ENCODE measurements around the gene PKP4. TPM values are rescaled to one million over a fixed set of nuclear protein-coding genes. Genes with fewer than 3 reads are reported as not detected.

Gene PKP4
- total RNA-seq, 2 experiments from 2014 or later, result 33.7 to 38.7 TPM

DNA sequence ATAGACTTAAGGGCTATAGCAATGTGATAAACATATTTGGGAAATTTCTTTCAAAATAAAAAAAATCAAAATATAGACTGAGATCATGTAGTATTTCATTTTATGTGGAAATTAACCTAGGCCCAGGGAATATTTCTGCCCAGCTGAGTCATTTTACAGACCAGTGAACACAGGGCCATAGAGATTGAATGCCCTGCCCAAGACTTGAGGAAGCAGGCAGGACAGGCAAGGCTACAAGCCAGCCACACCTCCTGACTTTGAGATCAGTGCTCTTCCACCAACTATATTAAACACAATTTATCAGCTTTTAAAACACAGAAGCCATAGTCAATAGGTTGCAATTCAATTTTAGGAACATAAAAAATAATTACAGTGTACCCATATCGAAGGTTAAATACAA lies 13.1 kb upstream of the PKP4 start:
- Mint-ChIP-seq H3K9me3 (peaks cover 3% of the 10 kb centered on the region), H3K27ac (no peak overlapping the region)
- POLR2A ChIA-PET, result no interaction called here

DNA sequence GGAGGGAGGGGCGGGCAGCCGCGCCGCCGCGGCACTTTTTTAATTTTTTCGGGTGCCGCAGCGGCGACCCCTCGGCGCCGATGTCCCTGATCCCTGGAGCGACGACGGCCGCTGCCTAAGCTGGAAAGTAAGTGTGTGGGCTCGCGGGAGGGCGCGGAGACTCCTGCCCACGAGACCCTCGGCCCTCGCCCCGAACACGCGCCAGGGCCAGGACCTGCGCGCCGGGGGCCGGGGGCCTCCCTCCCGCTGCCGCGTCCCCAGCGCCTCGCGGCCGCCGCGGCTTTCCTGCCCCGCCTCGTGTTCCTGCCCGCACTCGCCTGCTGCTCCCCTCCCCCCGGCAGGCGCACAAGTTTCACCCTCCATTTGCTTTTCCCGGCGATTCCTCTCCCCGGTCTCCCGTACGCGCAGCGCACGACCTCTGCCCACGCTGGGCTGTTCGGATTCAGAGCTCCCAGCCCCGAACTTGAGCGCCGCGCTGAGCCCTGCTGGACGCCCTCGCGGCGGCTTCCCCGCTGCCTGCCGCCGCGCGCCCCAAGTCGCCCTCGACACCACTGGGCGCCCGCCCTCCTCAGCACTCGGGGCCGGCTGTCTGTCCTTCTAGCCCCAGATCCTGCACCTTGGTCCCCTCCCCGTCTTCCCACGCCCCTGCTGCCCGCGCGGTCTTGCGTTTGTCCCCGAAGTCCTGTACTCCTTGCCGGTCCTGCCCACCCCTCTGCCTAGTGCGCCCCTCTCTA lies 507 bp downstream of the PKP4 start:
- H3K36me3 Mint-ChIP-seq (ENCODE audit: low read depth), result peaks cover 8% of the 10 kb centered on the region
- H3K9me3 Mint-ChIP-seq, result no peaks in the 10 kb centered on the region
- intact Hi-C loops (cut with micrococcal nuclease), result loop anchor here (5.0 kb wide), 1 partner anchor 270 kb away; no protein-coding TSS in a partner anchor
- ATAC-seq, result peak; percentile 35
- DNase-seq, result peak; percentile 57
- H3K27me3 Mint-ChIP-seq, result peaks cover 10% of the 10 kb centered on the region
- H3K4me3 Mint-ChIP-seq, result peak overlapping the region; percentile 94
- TF ChIP-seq, protein P1, sequence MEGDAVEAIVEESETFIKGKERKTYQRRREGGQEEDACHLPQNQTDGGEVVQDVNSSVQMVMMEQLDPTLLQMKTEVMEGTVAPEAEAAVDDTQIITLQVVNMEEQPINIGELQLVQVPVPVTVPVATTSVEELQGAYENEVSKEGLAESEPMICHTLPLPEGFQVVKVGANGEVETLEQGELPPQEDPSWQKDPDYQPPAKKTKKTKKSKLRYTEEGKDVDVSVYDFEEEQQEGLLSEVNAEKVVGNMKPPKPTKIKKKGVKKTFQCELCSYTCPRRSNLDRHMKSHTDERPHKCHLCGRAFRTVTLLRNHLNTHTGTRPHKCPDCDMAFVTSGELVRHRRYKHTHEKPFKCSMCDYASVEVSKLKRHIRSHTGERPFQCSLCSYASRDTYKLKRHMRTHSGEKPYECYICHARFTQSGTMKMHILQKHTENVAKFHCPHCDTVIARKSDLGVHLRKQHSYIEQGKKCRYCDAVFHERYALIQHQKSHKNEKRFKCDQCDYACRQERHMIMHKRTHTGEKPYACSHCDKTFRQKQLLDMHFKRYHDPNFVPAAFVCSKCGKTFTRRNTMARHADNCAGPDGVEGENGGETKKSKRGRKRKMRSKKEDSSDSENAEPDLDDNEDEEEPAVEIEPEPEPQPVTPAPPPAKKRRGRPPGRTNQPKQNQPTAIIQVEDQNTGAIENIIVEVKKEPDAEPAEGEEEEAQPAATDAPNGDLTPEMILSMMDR (IDR thresholded peaks at IDR 0.05), result no peak
- peak overlapping the region; percentile 87 for H3K27ac Mint-ChIP-seq
- ChIA-PET CTCF (interaction anchor here (1.0 to 1.1 kb wide), 2 partner anchors 8 to 10 kb away, joined by 3 read pairs; no protein-coding TSS in a partner anchor), POLR2A (interaction anchor here (0.6 kb wide), 2 partner anchors 555 to 1281 kb away, joined by 3 read pairs; no protein-coding TSS in a partner anchor)
- H3K4me1 Mint-ChIP-seq (ENCODE audit: low read depth), result peaks cover 25% of the 10 kb centered on the region

More for the DNA sequence above, 13.1 kb upstream of the PKP4 start:
- CTCF ChIA-PET, result no interaction called here
- no peaks in the 10 kb centered on the region for H3K4me1 Mint-ChIP-seq (ENCODE audit: low read depth)
- ATAC-seq (no peak), DNase-seq (no peak)
- H3K36me3 Mint-ChIP-seq (ENCODE audit: low read depth), result no peaks in the 10 kb centered on the region
- H3K27me3 Mint-ChIP-seq, result peaks cover 2% of the 10 kb centered on the region
- intact Hi-C loops (cut with micrococcal nuclease), result no loop called here
- no peak overlapping the region for H3K4me3 Mint-ChIP-seq
- TF ChIP-seq, protein P1 (IDR thresholded peaks at IDR 0.05), result no peak

DNA sequence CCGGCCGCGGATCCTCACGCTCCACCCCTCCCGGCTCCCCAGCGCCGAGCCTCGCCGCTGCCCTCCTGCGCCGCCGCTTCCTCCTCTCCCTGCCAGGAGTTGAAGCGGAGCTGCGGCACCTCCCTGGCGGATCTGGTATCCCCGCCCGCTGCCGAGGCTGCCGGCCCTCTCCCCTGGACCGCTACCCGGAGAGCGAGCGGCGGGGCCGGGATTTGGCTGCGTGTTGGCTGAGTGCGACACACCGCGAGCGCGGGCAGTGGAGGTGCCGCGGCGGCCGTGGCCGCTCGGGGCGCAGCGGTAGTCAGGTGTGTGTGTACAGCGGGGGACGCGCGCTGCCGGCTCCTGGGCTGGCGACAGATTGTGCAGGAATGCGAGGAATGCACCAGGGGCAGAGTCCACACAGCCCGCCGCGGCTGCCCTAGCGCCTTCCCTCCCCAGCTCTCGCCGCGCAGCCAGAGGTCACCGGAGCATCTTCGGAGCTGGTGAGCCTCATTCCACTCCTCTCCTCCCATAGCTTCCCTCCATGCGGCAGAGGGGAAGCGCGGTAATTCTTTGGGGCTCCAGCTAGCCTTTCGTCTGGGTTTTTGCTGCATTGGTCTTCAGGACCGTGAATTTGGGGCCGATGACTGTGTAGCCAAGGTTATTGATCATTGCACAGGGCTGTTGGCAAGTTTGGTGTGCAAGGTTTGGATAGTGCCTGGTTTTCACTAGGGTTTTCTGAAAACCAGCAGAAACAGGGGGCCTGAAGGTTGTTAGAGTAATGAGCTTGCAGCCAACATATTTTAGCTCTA lies 1.3 kb downstream of the PKP4 start:
- Mint-ChIP-seq H3K9me3 (no peaks in the 10 kb centered on the region), H3K4me3 (peak overlapping the region; percentile 94), H3K27me3 (peaks cover 8% of the 10 kb centered on the region), H3K4me1 (ENCODE audit: low read depth) (peaks cover 25% of the 10 kb centered on the region), H3K27ac (peak overlapping the region; percentile 87), H3K36me3 (ENCODE audit: low read depth) (peaks cover 8% of the 10 kb centered on the region)
- intact Hi-C loops (cut with micrococcal nuclease), result loop anchor here (5.0 kb wide), 1 partner anchor 271 kb away; no protein-coding TSS in a partner anchor
- POLR2A ChIA-PET, result interaction anchor here (0.9 kb wide), 1 partner anchor 32 kb away, joined by 3 read pairs; no protein-coding TSS in a partner anchor
- CTCF ChIA-PET, result interaction anchor here (0.6 to 1.1 kb wide), 4 partner anchors 9 to 291 kb away, joined by 3 read pairs; no protein-coding TSS in a partner anchor
- ATAC-seq, result peak; percentile 32
- peak; percentile 60 for DNase-seq
- TF ChIP-seq, protein P1 (IDR thresholded peaks at IDR 0.05), result peak; percentile 41

DNA sequence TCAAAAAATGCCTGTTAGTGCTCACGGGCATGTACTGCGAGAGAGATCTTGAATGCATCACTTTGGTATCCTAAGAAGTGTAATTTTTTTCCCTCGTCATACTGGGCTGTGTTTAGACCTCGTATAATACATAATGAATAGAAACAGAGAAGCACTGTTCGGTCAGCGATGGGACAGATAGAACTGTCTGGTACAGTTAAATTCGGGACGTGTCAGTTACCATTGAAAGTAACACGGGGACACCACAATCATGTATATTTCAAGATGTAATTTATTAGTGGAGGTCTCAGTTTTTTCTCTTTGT lies 1.8 kb downstream of the PKP4 start:
- ATAC-seq (no peak), DNase-seq (no peak)
- H3K36me3 Mint-ChIP-seq (ENCODE audit: low read depth), result peaks cover 8% of the 10 kb centered on the region
- peaks cover 25% of the 10 kb centered on the region for H3K4me1 Mint-ChIP-seq (ENCODE audit: low read depth)
- H3K4me3 Mint-ChIP-seq, result peak overlapping the region; percentile 94
- H3K27ac Mint-ChIP-seq, result no peak overlapping the region
- no peaks in the 10 kb centered on the region for H3K9me3 Mint-ChIP-seq
- intact Hi-C loops (cut with micrococcal nuclease), result loop anchor here (5.0 kb wide), 1 partner anchor 271 kb away; no protein-coding TSS in a partner anchor
- TF ChIP-seq, protein P1 (IDR thresholded peaks at IDR 0.05), result no peak
- CTCF ChIA-PET, result interaction anchor here (0.6 to 1.1 kb wide), 3 partner anchors 15 to 290 kb away, joined by 3 read pairs; no protein-coding TSS in a partner anchor
- H3K27me3 Mint-ChIP-seq, result peaks cover 7% of the 10 kb centered on the region
- POLR2A ChIA-PET, result interaction anchor here (0.9 kb wide), 1 partner anchor 32 kb away, joined by 3 read pairs; no protein-coding TSS in a partner anchor

Measured in activated CD8-positive, alpha-beta T cell treated with anti-CD3 and anti-CD28 coated beads for 36 hours (primary cell).